ENCODE results near the gene SEMA5B.

GRCh38 chr3:123044981-123045763, 17.6 kb upstream of the SEMA5B start:
- TF ChIP-seq, protein P1, sequence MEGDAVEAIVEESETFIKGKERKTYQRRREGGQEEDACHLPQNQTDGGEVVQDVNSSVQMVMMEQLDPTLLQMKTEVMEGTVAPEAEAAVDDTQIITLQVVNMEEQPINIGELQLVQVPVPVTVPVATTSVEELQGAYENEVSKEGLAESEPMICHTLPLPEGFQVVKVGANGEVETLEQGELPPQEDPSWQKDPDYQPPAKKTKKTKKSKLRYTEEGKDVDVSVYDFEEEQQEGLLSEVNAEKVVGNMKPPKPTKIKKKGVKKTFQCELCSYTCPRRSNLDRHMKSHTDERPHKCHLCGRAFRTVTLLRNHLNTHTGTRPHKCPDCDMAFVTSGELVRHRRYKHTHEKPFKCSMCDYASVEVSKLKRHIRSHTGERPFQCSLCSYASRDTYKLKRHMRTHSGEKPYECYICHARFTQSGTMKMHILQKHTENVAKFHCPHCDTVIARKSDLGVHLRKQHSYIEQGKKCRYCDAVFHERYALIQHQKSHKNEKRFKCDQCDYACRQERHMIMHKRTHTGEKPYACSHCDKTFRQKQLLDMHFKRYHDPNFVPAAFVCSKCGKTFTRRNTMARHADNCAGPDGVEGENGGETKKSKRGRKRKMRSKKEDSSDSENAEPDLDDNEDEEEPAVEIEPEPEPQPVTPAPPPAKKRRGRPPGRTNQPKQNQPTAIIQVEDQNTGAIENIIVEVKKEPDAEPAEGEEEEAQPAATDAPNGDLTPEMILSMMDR (IDR thresholded peaks at IDR 0.05) = no peak
- TF ChIP-seq POLR2A (IDR thresholded peaks at IDR 0.05) = no peak
